A549 treated with AZD9567 at 1 μM for 4 hours (cell line): ENCODE measurements around the gene PLA2G7. TPM values are rescaled to one million over a fixed set of nuclear protein-coding genes. Genes with fewer than 3 reads are reported as not detected.

Experiments
- total RNA-seq: library from RNA; stranded (reverse); fragments of 200-300 nt; extraction: Qiagen RNA extraction; gene quantifications from 5 replicates; pipeline ENCODE4 v1.2.3, GENCODE V29; 2022; ENCODE audit not compliant: insufficient read depth

Gene PLA2G7
- total RNA-seq = 0.03 to 0.05 TPM in 2 of 5 replicates, not detected in the others

DNA sequence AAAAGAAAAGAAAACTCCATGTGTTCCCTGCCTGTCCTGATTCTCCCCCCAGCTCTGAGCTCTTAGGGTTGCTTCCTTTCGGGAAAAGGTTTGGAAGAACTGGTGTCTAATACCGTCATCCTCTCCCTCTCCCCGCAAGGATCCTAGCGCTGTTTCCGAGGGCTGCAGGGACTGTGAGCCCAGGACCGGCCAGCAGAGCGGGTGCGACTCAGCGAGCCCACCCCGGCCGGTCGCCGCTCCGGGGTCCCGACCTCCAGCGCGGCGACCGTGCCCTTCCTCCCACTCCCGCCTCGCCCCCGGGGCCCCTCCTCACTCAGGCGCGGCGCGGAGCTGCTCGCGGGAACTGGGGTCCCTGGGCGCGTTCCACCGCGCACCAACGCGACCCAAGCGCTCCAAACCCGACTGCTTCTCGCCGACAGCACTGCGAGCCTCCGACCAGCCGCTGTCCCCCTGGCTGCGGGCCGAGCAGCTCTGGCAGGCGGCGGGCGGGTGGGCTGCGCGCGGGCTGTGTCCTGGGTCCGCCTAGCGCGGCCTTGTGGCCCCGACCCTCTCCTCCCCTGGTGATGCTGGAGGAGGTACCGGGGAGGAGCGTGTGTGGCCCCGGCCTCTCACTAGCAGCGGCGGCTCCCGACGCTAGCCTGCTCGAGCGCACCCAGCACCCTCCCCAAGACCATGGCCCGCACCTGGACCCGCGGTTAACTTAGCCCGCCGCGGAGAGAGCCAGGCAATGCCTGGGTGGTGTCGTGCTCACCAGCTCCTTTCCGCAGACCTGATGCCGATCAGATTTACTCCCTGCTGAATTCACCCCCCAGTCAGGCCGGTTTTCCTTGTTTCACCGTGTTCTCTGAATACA, at the start of gene PLA2G7:
Gene PLA2G7, minus strand, starts transcription at position 509 of the 853 bp plus-strand sequence. CDS start 12,484 bp downstream, outside the sequence.

DNA sequence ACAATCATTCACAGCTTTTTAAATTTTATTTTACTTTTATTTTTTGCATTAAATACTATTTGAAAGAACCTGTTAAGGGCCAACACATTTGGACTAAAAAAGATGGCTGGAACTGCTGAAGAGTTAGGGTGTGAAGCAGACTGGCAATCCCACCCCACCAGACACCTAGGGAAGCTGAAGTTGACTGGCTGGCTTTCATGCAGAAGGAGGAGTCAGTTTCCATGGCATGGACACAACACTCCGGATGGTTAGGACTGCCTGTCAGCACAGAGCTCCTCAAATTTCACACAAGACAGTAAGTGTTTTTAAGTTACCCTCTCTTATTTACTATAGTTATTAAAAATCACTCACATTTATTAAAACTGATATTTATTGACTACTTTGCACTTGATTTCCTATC, 11.5 kb upstream of the PLA2G7 start, which contains the start of gene ANKRD66:
Gene ANKRD66, plus strand, starts transcription at position 238 of the 400 bp plus-strand sequence. CDS start 5,016 bp downstream, outside the sequence.

GRCh38 chr6:46687619-46688097, 47.5 kb downstream of the PLA2G7 start, which contains the start of gene TDRD6:
TDRD6 (plus strand) TSS chr6:46687885; CDS start chr6:46688129, 244 bp downstream.

Other genes with a start within 250 kb of the PLA2G7 start
- gene RCAN2, start 243.9 kb downstream of the PLA2G7 start, total RNA-seq = not detected in 5 replicates
- gene CYP39A1, start 82.6 kb downstream of the PLA2G7 start, total RNA-seq = 0.05 to 0.87 TPM (median 0.05 TPM) in 3 of 5 replicates, not detected in the others
- 0.53 to 1.5 TPM (median 0.59 TPM) in 4 of 5 replicates, not detected in the other for gene SLC25A27, start 82.4 kb downstream of the PLA2G7 start, total RNA-seq
- 0.01 TPM in 1 of 5 replicates, not detected in the others for gene TDRD6, start 47.5 kb downstream of the PLA2G7 start, total RNA-seq
- not detected in 5 replicates for gene ANKRD66, start 11.6 kb upstream of the PLA2G7 start, total RNA-seq
- gene MEP1A, start 58.0 kb upstream of the PLA2G7 start, total RNA-seq = not detected in 5 replicates
- gene ADGRF5, start 186.6 kb upstream of the PLA2G7 start, total RNA-seq = not detected in 5 replicates